ENCODE results near the gene CDH22.
A peak's percentile ranks its signal among the peaks of the same experiment; 100 is the strongest.

CDH22 gene

GRCh38 chr20:46206025-46206424, 102.3 kb downstream of the CDH22 start:
- H3K27me3 Mint-ChIP-seq: peaks cover 61% of the 10 kb centered on the region
- no peak for ATAC-seq (replicated peaks; ENCODE audit: extremely low read depth, poor library complexity, severe bottlenecking)
- peak overlapping the region; percentile 29 for H3K27ac Mint-ChIP-seq (ENCODE audit: low read depth)
- DNase-seq (ENCODE audit: low spot score in 2 of 2): no peak
- H3K4me1 Mint-ChIP-seq: peaks cover 26% of the 10 kb centered on the region
- H3K36me3 Mint-ChIP-seq (ENCODE audit: insufficient read depth): no peaks in the 10 kb centered on the region
- H3K9me3 Mint-ChIP-seq: no peaks in the 10 kb centered on the region
- H3K4me3 Mint-ChIP-seq: no peak overlapping the region

GRCh38 chr20:46205349-46205748, 102.9 kb downstream of the CDH22 start:
- Mint-ChIP-seq H3K4me3 (no peak overlapping the region), H3K36me3 (ENCODE audit: insufficient read depth) (peaks cover under 1% of the 10 kb centered on the region), H3K27me3 (peaks cover 63% of the 10 kb centered on the region), H3K4me1 (peaks cover 26% of the 10 kb centered on the region), H3K27ac (ENCODE audit: low read depth) (peak overlapping the region; percentile 29), H3K9me3 (no peaks in the 10 kb centered on the region)
- ATAC-seq (replicated peaks; ENCODE audit: extremely low read depth, poor library complexity, severe bottlenecking) (no peak), DNase-seq (ENCODE audit: low spot score in 2 of 2) (no peak)

DNA sequence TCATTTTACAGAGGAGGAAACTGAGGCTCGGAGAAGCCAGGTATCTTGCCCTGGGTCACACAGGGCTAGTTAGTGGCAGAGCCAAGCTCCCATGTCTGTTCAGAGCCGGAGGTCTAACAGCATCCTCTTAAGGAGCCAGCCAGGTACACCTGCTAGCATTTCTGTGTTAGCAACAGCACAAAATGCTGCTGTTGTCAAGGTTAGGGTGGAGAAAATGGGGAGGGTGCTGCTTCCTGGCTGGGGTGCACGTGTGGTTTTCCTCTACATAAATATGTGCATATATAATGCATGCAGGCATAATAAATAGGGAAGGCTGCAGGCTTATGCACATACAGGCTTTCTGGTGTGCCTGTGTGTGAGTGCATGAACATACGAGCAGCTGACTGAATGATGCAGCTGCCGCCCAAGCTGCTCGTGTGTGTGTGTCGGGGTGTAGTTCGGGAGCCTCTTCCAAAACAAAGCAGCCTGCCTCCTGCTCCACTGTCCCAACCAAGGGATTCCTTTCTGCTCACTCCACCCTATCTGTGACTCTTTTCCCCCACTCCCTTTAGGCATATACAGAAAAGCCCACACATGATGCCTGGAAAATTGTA, 103.6 kb downstream of the CDH22 start:
- peaks cover 67% of the 10 kb centered on the region for H3K27me3 Mint-ChIP-seq
- H3K9me3 Mint-ChIP-seq: no peaks in the 10 kb centered on the region
- H3K36me3 Mint-ChIP-seq (ENCODE audit: insufficient read depth): peaks cover 1% of the 10 kb centered on the region
- H3K4me3 Mint-ChIP-seq: no peak overlapping the region
- DNase-seq (ENCODE audit: low spot score in 2 of 2): no peak
- no peak overlapping the region for H3K27ac Mint-ChIP-seq (ENCODE audit: low read depth)
- ATAC-seq (replicated peaks; ENCODE audit: extremely low read depth, poor library complexity, severe bottlenecking): peak; percentile 46
- H3K4me1 Mint-ChIP-seq: peaks cover 26% of the 10 kb centered on the region

DNA sequence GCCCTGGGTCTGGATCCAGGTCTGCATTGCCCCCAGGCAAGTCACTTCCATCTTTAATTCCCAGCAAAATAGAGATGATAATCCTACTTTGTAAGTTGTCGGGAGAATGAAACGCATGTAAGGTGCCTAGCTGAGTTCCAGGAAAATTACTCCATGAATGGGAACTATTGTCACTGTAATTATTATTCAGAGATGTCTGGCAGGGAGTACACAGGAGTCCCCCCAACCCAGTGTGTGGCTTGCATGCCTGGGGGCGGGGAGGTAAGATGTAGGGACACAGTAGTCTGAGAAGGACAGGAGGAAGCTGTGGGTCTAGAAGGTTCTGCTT, 104.8 kb downstream of the CDH22 start:
- H3K4me3 Mint-ChIP-seq: no peak overlapping the region
- ATAC-seq (replicated peaks; ENCODE audit: extremely low read depth, poor library complexity, severe bottlenecking) (no peak), DNase-seq (ENCODE audit: low spot score in 2 of 2) (no peak)
- peaks cover 26% of the 10 kb centered on the region for H3K4me1 Mint-ChIP-seq
- H3K36me3 Mint-ChIP-seq (ENCODE audit: insufficient read depth): peaks cover 1% of the 10 kb centered on the region
- peaks cover 67% of the 10 kb centered on the region for H3K27me3 Mint-ChIP-seq
- no peaks in the 10 kb centered on the region for H3K9me3 Mint-ChIP-seq
- H3K27ac Mint-ChIP-seq (ENCODE audit: low read depth): no peak overlapping the region

- no peak for DNase-seq (ENCODE audit: low spot score in 2 of 2)
- no peak overlapping the region for H3K27ac Mint-ChIP-seq (ENCODE audit: low read depth)
- H3K4me1 Mint-ChIP-seq: peaks cover 26% of the 10 kb centered on the region
- H3K9me3 Mint-ChIP-seq: no peaks in the 10 kb centered on the region
- peaks cover 1% of the 10 kb centered on the region for H3K36me3 Mint-ChIP-seq (ENCODE audit: insufficient read depth)
- peaks cover 67% of the 10 kb centered on the region for H3K27me3 Mint-ChIP-seq
- no peak for ATAC-seq (replicated peaks; ENCODE audit: extremely low read depth, poor library complexity, severe bottlenecking)
- no peak overlapping the region for H3K4me3 Mint-ChIP-seq
Observed at GRCh38 chr20:46202766-46203509, 105.4 kb downstream of the CDH22 start.

DNA sequence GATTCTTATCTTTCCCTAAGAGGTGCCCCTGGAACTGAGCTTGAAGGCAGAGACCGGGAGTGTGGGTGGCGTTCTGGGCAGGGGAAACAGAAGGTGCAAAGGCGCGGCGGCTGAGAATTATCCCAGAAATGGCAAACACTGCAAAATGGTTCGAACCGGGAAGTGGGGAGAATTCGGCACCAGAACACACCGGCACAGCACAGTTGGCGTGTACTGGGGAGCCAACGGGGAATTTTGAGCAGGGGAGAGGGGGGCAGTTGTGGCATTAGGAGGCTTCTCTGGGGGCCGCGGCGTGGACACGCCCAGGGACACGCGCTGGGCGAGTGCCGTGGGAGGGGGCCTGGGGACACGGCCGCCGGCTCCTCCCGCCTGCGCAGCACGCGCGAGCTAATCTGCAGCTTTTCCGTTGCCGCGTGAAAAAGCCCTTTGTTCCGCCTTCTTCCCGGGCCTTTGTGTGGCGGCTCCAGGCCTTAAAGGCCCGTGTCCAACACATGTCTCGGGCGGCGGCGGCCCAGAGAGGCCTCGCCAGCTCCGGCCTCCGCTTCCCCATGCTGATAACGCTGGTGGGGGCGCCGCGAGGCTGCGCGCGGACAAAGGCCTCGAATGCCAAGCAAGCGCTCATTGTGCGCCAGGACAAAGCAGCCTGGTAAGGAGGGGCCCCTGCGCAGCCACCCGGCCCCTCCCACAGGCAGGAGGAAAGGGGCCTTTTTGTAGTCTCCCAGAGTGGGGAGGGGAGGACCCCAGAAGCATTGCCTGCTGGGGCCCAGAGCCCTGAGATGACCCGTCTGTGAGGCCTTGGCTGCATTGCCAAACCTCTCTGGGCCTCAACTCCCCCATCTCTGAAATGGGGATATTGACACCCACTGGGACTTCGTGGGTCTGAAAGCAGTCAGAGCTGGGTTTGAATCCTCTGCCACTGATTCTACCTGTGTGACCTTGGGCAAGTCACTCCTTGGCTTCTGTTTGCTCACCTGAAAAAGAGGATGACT, 107.4 kb downstream of the CDH22 start:
- Mint-ChIP-seq H3K27me3 (peaks cover 64% of the 10 kb centered on the region), H3K36me3 (ENCODE audit: insufficient read depth) (peaks cover 1% of the 10 kb centered on the region), H3K4me3 (no peak overlapping the region), H3K9me3 (no peaks in the 10 kb centered on the region), H3K27ac (ENCODE audit: low read depth) (no peak overlapping the region), H3K4me1 (peaks cover 16% of the 10 kb centered on the region)
- DNase-seq (ENCODE audit: low spot score in 2 of 2) (no peak), ATAC-seq (replicated peaks; ENCODE audit: extremely low read depth, poor library complexity, severe bottlenecking) (no peak)

- ATAC-seq (replicated peaks; ENCODE audit: extremely low read depth, poor library complexity, severe bottlenecking) (no peak), DNase-seq (ENCODE audit: low spot score in 2 of 2) (no peak)
- H3K27me3 Mint-ChIP-seq: peaks cover 66% of the 10 kb centered on the region
- no peaks in the 10 kb centered on the region for H3K4me1 Mint-ChIP-seq
- H3K36me3 Mint-ChIP-seq (ENCODE audit: insufficient read depth): peaks cover 1% of the 10 kb centered on the region
- H3K4me3 Mint-ChIP-seq: no peak overlapping the region
- H3K27ac Mint-ChIP-seq (ENCODE audit: low read depth): no peak overlapping the region
- H3K9me3 Mint-ChIP-seq: no peaks in the 10 kb centered on the region
Observed at GRCh38 chr20:46199198-46199597, 109.1 kb downstream of the CDH22 start.

GRCh38 chr20:46196990-46197389, 111.3 kb downstream of the CDH22 start:
- Mint-ChIP-seq H3K9me3 (no peaks in the 10 kb centered on the region), H3K27ac (ENCODE audit: low read depth) (no peak overlapping the region), H3K36me3 (ENCODE audit: insufficient read depth) (peaks cover 1% of the 10 kb centered on the region), H3K4me1 (no peaks in the 10 kb centered on the region), H3K4me3 (no peak overlapping the region), H3K27me3 (peaks cover 67% of the 10 kb centered on the region)
- ATAC-seq (replicated peaks; ENCODE audit: extremely low read depth, poor library complexity, severe bottlenecking) (no peak), DNase-seq (ENCODE audit: low spot score in 2 of 2) (no peak)

GRCh38 chr20:46195264-46196036, 112.8 kb downstream of the CDH22 start:
- no peak for ATAC-seq (replicated peaks; ENCODE audit: extremely low read depth, poor library complexity, severe bottlenecking)

DNA sequence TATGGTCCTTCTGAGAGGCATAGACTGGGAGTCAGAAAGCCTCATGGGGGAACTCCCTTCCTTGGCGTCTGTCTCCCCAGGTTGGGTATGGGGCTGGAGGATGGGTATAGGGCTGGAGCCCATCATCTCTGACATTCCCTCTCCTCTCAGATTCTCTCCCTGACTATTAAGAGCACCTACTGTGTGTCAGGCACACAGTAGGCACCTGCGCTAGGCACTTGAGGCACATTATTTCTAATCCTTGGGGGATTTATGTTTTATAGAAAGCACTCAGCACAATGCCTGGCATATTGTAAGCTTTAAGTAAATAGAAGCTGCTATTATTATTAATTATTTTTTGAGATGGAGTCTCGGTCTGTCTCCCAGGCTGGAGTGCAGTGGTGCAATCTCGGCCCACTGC, 113.9 kb downstream of the CDH22 start:
- Mint-ChIP-seq H3K36me3 (ENCODE audit: insufficient read depth) (no peaks in the 10 kb centered on the region), H3K27me3 (peaks cover 50% of the 10 kb centered on the region), H3K4me3 (no peak overlapping the region), H3K9me3 (no peaks in the 10 kb centered on the region), H3K4me1 (no peaks in the 10 kb centered on the region), H3K27ac (ENCODE audit: low read depth) (no peak overlapping the region)
- DNase-seq (ENCODE audit: low spot score in 2 of 2): no peak
- no peak for ATAC-seq (replicated peaks; ENCODE audit: extremely low read depth, poor library complexity, severe bottlenecking)

More at GRCh38 chr20:46195264-46196036, 112.8 kb downstream of the CDH22 start:
- Mint-ChIP-seq H3K36me3 (ENCODE audit: insufficient read depth) (peaks cover 1% of the 10 kb centered on the region), H3K27me3 (peaks cover 60% of the 10 kb centered on the region), H3K9me3 (no peaks in the 10 kb centered on the region), H3K27ac (ENCODE audit: low read depth) (no peak overlapping the region), H3K4me1 (no peaks in the 10 kb centered on the region), H3K4me3 (no peak overlapping the region)
- no peak for DNase-seq (ENCODE audit: low spot score in 2 of 2)

GRCh38 chr20:46192376-46192944, 115.8 kb downstream of the CDH22 start:
- no peaks in the 10 kb centered on the region for H3K9me3 Mint-ChIP-seq
- no peak overlapping the region for H3K4me3 Mint-ChIP-seq
- DNase-seq (ENCODE audit: low spot score in 2 of 2) (no peak), ATAC-seq (replicated peaks; ENCODE audit: extremely low read depth, poor library complexity, severe bottlenecking) (no peak)
- no peaks in the 10 kb centered on the region for H3K4me1 Mint-ChIP-seq
- H3K27me3 Mint-ChIP-seq: peaks cover 30% of the 10 kb centered on the region
- no peak overlapping the region for H3K27ac Mint-ChIP-seq (ENCODE audit: low read depth)
- H3K36me3 Mint-ChIP-seq (ENCODE audit: insufficient read depth): no peaks in the 10 kb centered on the region

GRCh38 chr20:46191611-46192010, 116.7 kb downstream of the CDH22 start:
- DNase-seq (ENCODE audit: low spot score in 2 of 2): no peak
- H3K27me3 Mint-ChIP-seq: peaks cover 24% of the 10 kb centered on the region
- H3K9me3 Mint-ChIP-seq: no peaks in the 10 kb centered on the region
- no peaks in the 10 kb centered on the region for H3K4me1 Mint-ChIP-seq
- H3K4me3 Mint-ChIP-seq: no peak overlapping the region
- no peaks in the 10 kb centered on the region for H3K36me3 Mint-ChIP-seq (ENCODE audit: insufficient read depth)
- ATAC-seq (replicated peaks; ENCODE audit: extremely low read depth, poor library complexity, severe bottlenecking): no peak
- no peak overlapping the region for H3K27ac Mint-ChIP-seq (ENCODE audit: low read depth)
